Prostate gland (tissue), 2 donors: ENCODE measurements around the gene ZKSCAN5. TPM values are rescaled to one million over a fixed set of nuclear protein-coding genes. Genes with fewer than 3 reads are reported as not detected.

ENCODE experiments used
- DNase-seq: peaks from one replicate; pipeline ENCODE4 v3.0.0-alpha.2; 2019; ENCODE audit warnings: low spot score
- H3K27ac ChIP-seq, 2 donors: fragments of 200-600 bp; sonication (generic); 2 replicates each; pipeline ENCODE4 v1.5.1; 2017 to 2019
- H3K27me3 ChIP-seq: fragments of 200-600 bp; sonication (generic); replicated peaks from 2 replicates; pipeline ENCODE4 v1.5.1; 2019; ENCODE audit not compliant: insufficient read depth
- H3K36me3 ChIP-seq, 2 donors: fragments of 200-600 bp; sonication (generic); 1 replicate in 1 of 2; 2 replicates in 1 of 2; pipeline versions ENCODE4 v1.5.1 to v1.8.1; 2017 to 2019
- H3K4me1 ChIP-seq: fragments of 200-600 bp; sonication (generic); replicated peaks from 2 replicates; pipeline ENCODE4 v1.5.1; 2019
- H3K4me3 ChIP-seq, 2 donors: fragments of 200-600 bp; sonication (generic); 2 replicates each; pipeline ENCODE4 v1.5.1; 2017 to 2019
- H3K9me3 ChIP-seq: fragments of 200-600 bp; sonication (generic); 2 replicates; pipeline ENCODE4 v1.5.1; 2017
- CTCF ChIP-seq, 4 experiments: fragments of 200-600 bp in 2 of 4; fragments of 450-650 bp in 2 of 4; sonication (generic) in 2 of 4; IDR thresholded peaks; 1 replicate in 3 of 4; 2 replicates in 1 of 4; pipeline ENCODE4 v1.5.1; 2016 to 2019; ENCODE audit warnings: antibody characterized with exemption in 4 of 4, mild to moderate bottlenecking in 2 of 4, moderate library complexity in 2 of 4
- POLR2A ChIP-seq: fragments of 450-650 bp; IDR thresholded peaks from one replicate; pipeline ENCODE4 v1.6.1; 2016; ENCODE audit warnings: antibody characterized with exemption, mild to moderate bottlenecking
- POLR2AphosphoS5 ChIP-seq: sonication (generic); formaldehyde crosslinking; IDR thresholded peaks from one replicate; pipeline ENCODE4 v1.6.1; 2017; ENCODE audit warnings: antibody characterized with exemption
- WGBS: methylation state at CpG from one replicate; pipeline ENCODE4 v1.1.5; 2018; 5-methylcytosine and 5-hydroxymethylcytosine counted together
- intact Hi-C: fragments of 100-400 bp; cut with DNase I; formaldehyde crosslinking; loops from one replicate; pipeline ENCODE4 v1.14.2; 2022
- total RNA-seq, 2 donors: library from RNA; depleted of rRNA; stranded (reverse); fragments of >200 nt; gene quantifications; one replicate each; pipeline ENCODE4 v1.1.0, GENCODE V29; 2016

Gene ZKSCAN5
- total RNA-seq, 2 donors from 2014 or later, result 7.8 to 13.2 TPM

- intact Hi-C loops, result no loop called here
These were observed 36.0 kb upstream of the ZKSCAN5 start for GRCh38 chr7:99468336-99468918.

DNA sequence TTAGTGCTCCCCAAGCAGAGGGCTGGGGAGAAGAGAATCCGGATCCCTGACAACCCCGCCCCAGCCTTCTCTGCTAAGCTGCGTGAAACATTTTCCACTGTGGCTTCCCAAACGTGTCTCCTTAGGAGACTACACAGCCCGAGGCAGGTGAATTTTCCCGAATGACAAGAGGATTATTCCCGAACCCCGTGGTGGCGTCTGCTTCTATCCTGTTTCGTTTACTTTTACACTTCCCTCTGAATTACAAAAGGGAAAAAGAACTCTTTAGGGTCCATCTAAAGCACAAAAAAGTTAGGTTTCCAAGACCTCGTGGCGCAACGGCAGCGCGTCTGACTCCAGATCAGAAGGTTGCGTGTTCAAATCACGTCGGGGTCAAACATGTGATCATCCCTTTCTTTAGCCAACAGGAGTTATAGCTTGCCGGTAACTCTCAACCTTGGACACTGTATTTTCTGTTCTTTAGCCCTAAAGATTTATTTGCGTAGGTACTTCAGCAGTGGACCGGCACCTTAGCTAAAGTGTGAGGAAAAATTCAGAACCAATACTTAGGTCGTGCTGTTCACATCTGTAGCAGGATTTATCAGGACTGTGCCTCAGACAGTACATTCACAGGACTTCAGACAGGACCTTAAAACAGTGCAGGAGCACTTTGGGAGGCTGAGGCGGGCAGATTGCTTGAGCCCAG is 34.9 kb upstream of the ZKSCAN5 start:
- Histone ChIP-seq H3K36me3 (no peaks in the 10 kb centered on the region), H3K27me3 (no peaks in the 10 kb centered on the region), H3K27ac (peak overlapping the region in 1 of 2 donors; percentile 2), H3K4me3 (no peak overlapping the region), H3K4me1 (peaks cover 6% of the 10 kb centered on the region), H3K9me3 (no peaks in the 10 kb centered on the region)
- DNase-seq, result no peak
- TF ChIP-seq CTCF (IDR thresholded peaks at IDR 0.05) (no peak), POLR2A (no peak)
- WGBS, result 48% methylated on average over 23 of the region's 23 CpGs
- intact Hi-C loops, result no loop called here

More at GRCh38 chr7:99468336-99468918, 36.0 kb upstream of the ZKSCAN5 start:
- peaks cover 10% of the 10 kb centered on the region for H3K4me1 ChIP-seq
- H3K36me3 ChIP-seq, result no peaks in the 10 kb centered on the region
- H3K27me3 ChIP-seq, result no peaks in the 10 kb centered on the region
- no peak for DNase-seq
- TF ChIP-seq POLR2A (no peak), CTCF (IDR thresholded peaks at IDR 0.05) (no peak), POLR2AphosphoS5 (no peak)
- WGBS, result 85% methylated on average over 29 of the region's 29 CpGs
- no peak overlapping the region for H3K4me3 ChIP-seq
- H3K27ac ChIP-seq, result no peak overlapping the region
- H3K9me3 ChIP-seq, result no peaks in the 10 kb centered on the region

- peak in 1 of 4 experiments; percentile 3 for TF ChIP-seq CTCF (IDR thresholded peaks at IDR 0.05)
- peak; percentile 96 for TF ChIP-seq POLR2AphosphoS5
- TF ChIP-seq POLR2A, result peak; percentile 55
- Histone ChIP-seq H3K9me3 (no peaks in the 10 kb centered on the region), H3K27me3 (no peaks in the 10 kb centered on the region), H3K4me3 (peak within 1 kb of the TSS; percentile 63 to 75), H3K27ac (peak within 1 kb of the TSS; percentile 88 to 89), H3K4me1 (no peaks in the 10 kb centered on the region), H3K36me3 (no peaks in the 10 kb centered on the region)
- intact Hi-C loops, result no loop called here
- peak; percentile 98 for DNase-seq
- WGBS, result under 1% methylated on average over 56 of the region's 56 CpGs
These were observed 31.7 kb upstream of the ZKSCAN5 start, which contains the start of gene ZNF789 for GRCh38 chr7:99472561-99473314. Gene ZNF789, plus strand, starts transcription at chr7:99472890. Its CDS starts 3,567 bp downstream, at chr7:99476457.

- Histone ChIP-seq H3K4me3 (peak overlapping the region; percentile 63 to 75), H3K27ac (peak overlapping the region; percentile 88 to 89), H3K9me3 (no peaks in the 10 kb centered on the region), H3K36me3 (no peaks in the 10 kb centered on the region), H3K27me3 (no peaks in the 10 kb centered on the region), H3K4me1 (no peaks in the 10 kb centered on the region)
- no peak for TF ChIP-seq POLR2A
- peak; percentile 41 for DNase-seq
- intact Hi-C loops, result no loop called here
- WGBS, result 2% methylated on average over 7 of the region's 7 CpGs
These were observed 31.2 kb upstream of the ZKSCAN5 start for GRCh38 chr7:99473315-99473596.

DNA sequence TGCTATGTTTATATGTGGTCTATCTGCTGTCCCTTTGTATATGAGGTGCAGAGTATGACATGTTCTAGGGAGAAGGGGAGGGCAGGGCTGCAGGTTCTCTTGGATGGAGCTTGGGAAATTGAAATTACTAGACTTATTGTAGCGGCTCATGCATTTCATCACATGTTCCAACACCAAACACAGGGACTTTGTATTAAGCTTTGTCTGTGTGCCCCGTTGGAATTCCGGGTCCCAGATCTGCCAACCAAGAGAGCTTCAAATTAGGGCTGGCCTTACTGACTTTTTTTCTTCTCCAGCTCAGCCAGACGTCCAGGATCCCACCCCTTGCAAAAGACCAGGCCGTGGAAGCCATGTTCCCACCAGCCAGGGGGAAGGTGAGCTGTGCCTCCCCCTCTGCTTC is 28.4 kb upstream of the ZKSCAN5 start:
- H3K4me3 ChIP-seq, result no peak overlapping the region
- no peaks in the 10 kb centered on the region for H3K9me3 ChIP-seq
- DNase-seq, result no peak
- intact Hi-C loops, result no loop called here
- WGBS, result 71% methylated on average over 5 of the region's 5 CpGs
- H3K27me3 ChIP-seq, result no peaks in the 10 kb centered on the region
- H3K27ac ChIP-seq, result no peak overlapping the region
- no peaks in the 10 kb centered on the region for H3K36me3 ChIP-seq
- H3K4me1 ChIP-seq, result no peaks in the 10 kb centered on the region
- TF ChIP-seq CTCF (IDR thresholded peaks at IDR 0.05) (no peak), POLR2AphosphoS5 (no peak), POLR2A (no peak)
